GM19025 (cell line): ENCODE results near the gene PICK1.
"Not testable (repeated sequence)": the region's sequence is repeated elsewhere in the genome, so short reads cannot be mapped to it uniquely, and the experiment has no call there.

Source experiments
- ATAC-seq: cut with Tn5 transposase; IDR thresholded peaks from one replicate; pipeline ENCODE4 v1.9.1; 2021; ENCODE audit warnings: mild to moderate bottlenecking, low read depth, moderate library complexity; ENCODE audit not compliant: unreplicated experiment

PICK1 gene

DNA sequence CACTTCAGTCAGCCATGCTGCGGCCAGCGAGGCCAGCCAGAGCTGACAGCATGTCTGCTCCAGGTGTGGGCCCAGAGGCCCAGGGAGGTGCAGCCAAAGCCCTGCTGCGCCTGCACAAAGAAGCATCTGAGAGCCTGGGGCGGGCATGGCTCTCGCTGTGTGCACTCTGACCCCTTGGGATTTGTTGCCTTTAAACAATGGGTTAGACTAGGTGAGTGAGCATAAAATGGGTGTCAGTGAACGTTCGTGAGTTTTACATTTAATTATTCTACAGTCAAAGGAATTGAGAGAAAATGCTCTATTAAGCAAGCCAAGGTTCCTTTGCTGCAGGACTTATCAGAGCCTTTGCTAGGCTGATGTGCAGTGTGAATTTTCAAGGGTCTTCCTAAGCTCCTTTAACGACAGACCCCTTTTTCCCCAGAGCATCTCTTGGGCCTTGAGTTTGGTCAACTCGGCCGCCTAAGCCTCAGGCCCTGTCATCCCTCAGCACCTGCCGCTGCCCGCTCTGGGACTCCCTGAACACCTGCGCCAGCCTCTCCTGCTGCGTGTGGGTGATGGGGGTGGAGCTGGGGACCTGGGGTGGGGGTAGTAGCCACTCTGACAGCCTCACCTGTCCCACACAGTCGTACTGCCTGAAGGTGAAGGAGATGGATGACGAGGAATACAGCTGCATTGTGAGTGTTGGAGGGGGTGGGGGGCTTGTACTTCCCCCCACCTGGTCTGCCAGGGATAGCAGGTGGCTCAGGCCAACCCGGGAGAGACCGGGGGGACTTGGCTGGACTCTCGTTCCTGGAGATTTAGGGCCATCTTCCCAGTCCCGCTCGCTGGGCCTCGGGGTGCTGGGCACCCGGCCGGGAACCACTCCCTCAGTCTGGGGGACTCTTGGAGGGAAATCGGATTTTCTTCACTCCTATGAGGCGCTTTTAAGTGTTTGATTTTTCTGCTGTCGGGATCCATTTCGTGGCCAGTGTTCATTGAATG lies 16.2 kb downstream of the PICK1 start:
- no peak for ATAC-seq

DNA sequence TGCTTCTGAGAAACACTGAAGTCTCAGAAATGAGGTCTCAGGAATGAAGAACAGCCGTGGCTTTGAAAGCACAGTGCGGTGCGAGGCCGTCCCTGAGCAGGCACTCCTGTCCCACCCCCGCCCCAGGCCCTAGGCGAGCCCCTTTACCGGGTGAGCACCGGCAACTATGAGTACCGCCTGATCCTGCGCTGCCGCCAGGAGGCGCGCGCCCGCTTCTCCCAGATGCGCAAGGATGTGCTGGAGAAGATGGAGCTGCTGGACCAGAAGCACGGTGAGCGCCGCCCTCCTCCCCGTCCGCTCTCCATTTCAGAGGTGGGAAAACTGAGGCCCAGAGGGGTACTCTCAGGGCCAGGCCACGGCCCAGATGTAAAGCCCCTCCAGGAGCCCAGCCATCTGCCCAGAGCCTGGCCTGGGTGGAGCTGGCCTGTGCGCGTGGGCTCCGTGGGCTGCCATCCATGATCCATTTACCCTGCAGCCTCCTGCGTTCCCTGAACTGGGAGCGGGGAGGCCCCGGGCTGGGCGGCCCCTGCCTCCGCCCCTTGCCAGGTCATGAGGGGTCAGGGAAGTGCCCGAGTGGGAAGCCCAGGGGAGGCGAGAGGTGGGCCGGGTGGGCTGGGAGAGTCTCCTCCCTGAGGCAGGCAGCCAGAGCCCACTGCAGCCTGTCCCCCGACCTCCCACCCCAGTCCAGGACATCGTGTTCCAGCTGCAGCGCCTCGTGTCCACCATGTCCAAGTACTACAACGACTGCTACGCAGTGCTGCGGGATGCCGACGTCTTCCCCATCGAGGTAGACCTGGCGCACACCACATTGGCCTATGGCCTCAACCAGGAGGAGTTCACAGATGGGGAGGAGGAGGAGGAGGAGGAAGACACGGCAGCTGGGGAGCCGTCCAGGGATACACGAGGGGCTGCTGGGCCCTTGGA lies 17.2 kb downstream of the PICK1 start:
- no peak for ATAC-seq

DNA sequence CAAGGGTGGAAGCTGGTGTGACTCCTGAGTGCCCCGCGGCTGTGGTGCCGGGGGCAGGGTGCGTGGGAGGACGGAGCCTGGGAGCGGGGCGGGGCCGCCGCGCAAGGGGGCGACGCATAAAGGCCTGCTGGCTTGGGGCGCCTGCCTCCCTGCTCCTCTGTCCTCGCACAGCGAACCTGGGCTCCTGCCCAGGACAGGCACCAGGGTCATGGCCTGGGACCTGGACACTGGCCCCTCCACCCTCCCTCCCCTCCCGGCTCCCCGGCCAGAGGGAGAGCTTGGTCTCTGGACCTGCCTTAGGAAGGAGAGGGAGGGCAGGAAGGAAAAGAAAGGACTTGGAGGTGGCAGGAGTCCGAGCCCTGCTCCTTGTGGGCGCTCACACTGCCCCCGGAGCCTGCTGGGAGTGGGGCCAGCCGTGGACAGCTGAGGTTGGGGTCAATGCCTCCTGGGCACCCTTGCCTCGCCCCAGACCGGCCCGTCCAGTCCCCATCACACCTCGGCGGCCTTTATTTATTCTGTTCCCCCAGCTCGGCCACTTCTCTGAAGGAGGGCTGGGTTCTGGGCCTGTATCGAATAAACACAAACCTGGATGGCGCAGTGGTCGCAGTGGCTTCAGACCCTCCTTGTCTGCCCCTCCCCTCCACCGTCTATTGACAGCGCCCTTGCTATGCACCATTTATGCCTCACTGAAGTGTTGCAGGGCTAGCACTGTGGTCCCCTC lies 18.1 kb downstream of the PICK1 start:
- ATAC-seq = no peak

DNA sequence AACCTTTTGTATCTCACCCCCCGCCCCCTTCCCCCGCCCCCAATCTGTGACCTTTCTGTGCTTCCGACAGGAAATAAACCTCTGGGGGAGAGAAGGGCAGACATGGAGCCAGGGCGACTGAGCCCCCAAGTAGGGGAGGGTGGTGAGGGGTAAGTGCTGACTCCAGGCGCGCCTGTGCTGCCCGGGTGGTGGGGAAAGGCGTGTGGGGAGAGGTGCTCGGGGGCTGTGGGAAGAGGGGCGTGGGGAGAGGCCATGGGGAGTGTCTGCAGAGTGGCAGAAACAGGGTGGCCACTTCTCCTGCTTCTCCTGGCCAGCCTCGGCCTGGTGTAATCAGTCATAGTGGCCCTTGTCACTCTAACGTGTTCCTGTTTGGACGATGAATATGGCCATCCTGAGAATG lies 18.8 kb downstream of the PICK1 start:
- ATAC-seq = no peak

DNA sequence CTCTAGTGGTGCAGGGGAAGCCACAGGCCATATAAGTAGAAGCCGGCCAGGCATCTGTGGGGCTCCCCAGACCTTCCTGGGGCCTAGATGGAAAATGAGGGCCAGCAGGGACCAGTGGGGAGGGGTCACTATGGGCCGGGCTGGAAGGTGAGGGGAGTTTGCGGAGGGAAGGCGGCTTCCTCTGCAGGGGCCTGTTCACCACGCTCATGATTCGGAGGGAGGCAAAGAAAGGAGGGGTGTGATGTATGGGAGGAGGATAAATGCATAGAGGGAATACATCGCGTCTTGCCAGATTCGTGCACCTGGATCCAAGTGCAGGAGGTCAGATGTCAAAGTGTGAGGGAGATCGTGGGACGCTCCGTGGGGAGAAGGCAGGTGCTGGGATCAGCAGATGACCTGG lies 19.9 kb downstream of the PICK1 start:
- ATAC-seq = no peak

DNA sequence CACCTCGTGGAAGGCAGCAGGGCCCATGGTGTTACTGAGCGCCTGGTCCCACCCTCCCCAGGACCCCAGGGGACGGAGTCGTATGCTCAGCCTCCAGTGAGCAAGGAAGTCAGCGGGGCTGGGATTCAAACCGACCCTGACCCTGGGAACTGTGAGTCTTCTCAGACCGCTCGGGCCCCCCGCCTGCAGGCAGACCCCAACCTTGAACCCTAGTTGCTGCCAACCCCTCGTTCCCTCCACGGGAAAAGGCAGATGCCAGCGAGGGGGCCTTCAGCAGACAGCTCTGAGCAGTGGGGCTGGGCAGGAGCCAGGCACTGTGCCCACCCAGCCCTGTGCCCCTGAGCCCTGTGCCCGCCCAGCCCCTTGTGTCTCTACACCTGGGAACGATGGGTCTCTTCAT lies 20.4 kb downstream of the PICK1 start:
- ATAC-seq = no peak

DNA sequence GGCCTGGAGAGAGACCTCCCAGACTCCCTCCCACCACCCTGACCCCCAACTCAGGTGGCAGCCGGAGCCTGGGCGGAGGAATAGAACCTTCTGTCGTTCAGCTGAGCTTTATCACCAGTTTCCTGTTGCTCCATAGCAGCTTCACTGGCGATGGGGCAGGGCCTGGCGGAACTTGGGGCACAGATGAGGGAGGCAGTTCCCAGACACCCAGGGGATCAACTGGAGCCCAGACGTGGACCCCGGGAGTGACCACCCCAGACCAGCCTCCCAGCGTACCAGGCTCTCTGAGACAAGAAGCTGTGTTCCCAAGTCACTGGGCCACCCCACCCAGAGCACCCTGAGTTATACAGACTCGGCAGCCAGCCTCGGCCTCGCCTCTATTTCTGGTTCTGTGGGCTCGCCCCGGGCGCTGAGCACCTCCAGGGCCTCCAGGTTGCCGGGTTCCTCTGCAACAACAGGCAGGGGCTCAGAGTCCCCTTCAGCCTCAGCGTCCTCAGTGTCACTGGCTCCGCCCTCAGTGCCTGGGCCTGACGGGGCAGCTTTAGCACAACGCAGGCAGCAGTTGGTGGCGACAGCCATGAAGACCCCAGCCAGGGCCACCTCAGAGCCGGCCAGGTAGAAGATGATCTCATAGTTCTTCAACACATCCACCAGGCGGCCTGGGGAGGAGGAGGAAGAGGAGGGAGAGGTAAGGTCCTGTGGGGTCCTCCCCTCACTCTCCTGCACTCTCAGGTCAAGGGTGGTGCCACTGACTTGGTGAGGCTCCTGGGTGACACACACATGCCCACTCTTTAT lies 21.0 kb downstream of the PICK1 start:
- ATAC-seq = no peak

DNA sequence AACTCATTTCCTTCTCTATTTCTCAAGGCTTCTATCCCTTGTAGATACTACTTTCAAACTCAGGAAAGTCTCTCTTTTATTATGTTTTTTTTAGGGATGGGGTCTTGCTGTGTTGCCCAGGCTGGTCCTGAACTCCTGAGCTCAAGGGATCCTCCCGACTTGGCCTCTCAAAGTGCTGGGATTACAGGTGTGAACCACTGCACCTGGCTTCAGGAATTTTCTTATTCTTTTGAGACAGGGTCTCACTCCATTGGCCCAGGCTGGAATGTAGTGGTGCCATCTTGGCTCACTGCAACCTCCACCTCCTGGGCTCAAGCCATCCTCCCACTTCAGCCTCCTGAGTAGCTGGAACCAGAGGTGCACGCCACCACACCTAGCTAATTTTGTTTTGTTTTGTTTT lies 22.0 kb downstream of the PICK1 start:
- not testable (repeated sequence) for ATAC-seq

DNA sequence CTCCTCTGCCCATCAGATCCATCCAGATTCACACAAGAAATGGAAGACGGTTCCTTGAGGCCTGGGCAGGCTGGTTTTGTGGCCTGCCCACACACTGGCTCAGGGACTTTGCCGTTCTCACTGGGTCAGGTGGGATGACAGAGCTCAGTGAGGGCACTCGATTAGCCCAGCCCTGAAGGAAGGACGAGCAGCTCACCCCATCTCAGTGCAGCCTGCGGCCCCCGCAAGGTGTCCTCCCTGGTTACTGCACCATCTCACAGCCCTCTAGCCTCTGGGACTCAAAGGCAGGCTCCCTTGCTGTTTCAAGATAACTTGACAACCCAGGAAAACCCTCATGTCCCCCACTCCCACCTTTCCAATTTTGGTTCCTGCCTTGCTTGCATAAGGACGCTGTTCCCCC lies 22.6 kb downstream of the PICK1 start:
- ATAC-seq = no peak

DNA sequence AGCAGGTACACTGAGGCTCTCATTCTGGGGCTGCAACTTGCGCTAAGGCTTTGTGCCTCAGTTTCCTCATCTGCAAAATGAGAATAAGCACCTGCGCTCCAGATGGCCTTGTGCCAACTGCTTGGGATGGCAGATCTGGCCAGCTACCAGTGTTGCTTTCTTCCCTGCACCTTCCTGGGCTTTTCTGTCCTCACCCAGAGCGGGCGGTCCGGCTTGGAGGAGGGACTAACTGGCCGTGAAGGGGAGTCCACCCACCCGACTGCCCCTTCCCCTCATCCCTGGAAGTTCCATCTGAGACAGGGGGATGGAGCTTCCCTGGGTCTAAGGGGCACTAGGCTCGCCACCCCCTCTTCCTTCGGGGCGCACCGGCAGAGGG lies 23.3 kb downstream of the PICK1 start:
- ATAC-seq = no peak

DNA sequence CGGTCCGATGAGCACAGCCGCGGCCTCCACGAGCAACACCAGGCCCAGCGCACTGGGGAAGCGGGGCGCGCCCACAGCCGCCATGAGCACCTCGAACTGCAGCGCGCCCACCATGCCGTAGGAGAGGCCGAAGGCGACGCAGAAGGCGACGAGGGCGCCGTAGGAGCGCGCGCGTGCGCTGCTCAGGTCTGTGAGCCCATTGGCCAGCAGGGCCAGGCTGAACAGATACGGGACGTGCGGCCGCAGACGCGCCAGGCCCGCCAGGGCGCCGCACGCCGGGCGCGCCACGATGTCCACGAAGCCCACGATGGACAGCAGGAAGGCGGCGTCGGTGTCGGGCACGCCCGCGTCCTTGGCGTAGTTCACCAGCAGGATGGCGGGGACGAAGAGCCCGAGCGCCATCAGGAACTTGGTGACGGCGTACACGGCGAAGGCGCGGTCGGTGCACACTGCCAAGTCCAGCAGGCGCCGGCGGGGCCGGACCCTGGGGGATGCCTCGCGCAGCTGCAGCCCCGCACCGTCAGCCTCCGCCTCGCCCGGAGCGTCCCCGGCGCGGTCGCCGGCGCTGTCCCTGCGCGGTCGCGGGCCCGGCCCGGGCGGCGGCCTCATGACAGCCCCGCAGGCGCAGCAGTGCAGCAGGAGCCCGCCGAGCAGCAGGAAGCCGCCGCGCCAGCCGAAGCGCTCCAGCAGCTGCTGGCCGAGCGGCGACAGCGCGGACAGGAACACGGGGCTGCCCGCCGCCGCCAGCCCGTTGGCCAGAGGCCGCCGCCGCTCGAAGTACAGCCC lies 23.8 kb downstream of the PICK1 start:
- ATAC-seq = no peak

DNA sequence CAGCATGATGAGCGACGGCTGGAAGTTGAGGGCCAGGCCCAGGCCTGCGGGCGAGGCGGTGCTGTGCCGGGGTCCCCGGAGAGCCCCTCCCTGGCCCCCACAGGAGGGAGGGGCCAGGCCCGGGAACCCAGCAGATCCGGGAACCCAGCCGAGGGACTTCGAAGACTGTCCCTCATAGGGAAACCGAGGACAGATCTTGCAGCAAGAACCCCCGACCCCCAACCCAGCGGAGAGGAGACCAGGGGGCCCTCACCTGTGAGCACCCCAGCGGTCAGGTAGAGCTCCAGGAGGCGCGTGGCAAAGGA lies 24.4 kb downstream of the PICK1 start:
- no peak for ATAC-seq

DNA sequence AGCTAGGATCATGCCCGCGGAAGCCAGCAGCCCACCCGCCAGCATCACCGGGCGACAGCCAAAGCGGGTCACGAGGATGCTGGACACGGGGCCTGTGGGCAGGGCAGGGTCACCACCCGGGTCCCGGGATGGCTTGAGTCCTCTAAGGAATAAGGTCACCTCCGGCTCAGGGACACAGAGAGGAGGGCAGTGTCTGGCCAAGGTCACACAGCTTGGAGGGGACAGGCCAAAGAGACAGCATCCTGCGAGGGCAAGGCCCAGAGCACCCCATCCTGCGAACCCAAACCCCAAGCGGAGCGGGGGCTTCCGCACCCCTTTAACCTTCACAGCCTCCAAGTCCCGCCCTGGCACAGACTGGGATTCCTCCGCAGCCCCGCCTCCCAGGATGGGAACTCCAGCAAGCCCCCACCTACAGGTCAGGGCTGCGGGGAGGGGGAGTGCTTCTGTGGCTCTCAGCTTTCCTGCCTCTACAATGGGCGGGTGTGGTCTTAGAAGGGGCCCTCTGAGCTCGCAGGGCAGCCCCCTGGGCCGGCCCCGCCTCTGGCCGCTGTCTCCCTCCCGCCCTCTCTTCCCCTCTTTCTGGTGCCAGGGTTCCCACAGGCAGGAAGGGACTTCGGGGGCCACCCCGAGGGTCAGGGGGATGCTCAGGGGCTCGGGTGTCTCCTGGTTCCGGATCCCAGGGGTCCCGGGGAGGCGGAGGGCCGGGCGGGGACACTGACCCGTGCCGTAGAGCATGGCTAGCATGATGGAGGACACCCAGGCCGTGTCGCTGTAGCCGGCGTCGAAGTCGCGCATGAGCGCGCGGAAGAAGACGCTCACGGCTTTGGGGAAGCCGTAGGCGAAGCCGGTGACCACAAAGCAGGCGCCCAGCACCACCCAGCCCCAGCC lies 25.0 kb downstream of the PICK1 start:
- ATAC-seq = no peak

DNA sequence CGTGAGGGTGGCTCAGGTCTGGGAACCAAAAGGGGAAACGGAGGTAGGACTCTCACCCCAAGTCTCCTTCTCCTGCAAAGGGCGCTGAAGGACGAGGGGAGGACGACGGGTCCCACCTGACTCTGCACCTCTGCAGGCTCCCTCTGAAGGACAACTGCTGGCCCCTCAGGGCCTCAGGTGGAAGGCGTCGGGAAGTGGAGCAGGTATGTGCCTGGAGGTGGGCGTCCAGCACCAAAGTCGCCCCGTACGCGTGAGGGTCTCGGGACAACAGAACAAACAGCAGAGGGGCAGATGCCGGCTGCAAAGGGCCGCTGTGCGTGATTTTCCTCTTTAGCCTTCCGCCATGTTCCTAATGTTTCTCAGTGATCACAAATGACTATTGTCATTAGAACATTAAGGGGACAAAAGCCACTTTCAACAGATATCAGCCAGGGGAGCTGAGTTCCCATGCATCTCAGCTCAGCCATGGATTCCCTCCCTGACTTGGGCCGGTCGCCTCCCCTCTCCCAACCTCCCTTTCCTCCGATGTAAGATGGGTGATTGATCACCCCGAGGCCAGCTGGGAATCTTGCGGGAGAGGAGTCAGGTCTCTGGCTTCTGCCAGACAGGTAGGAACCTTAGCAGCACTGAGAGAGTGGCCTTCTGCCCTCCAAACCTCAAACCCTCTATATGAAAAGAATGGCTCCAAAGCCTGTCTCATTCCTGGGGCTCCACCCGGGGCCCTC lies 25.9 kb downstream of the PICK1 start:
- ATAC-seq = no peak

DNA sequence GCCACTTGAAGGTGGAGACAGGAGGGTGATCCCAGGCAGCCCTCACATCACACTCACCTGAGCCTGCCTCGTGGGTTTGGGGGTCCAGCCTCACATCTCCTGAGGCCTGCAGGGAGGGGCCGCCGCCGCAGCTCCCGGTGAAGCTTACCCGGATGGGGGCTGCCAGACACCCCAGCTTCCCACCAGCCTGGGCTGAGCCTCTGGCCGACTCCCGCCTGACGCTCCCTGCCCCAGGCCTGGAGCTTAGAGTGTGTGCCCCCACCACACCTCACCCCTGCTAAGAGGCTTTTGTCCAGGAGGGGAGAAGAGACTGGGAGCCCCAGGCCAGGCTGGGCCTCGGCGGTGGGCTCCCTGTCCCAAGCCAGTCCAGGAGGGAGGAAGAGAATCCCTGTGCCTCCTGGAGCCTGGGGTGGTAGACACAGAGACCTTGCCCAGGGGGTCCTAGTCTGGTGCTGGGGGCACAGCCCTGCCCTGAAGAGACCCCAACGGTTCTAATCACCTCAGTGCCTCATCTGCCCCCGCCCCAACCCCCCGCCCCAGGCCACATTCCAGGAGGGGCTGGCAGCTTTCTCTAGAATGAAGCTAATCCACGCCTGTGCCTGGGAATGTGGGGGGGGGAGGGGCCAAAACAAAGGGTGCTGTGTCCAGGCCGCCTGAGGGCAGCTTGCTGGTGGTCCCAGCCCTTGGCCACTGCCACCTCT lies 26.9 kb downstream of the PICK1 start, which contains the start of gene SLC16A8:
Gene SLC16A8 (minus strand): TSS at position 254 of the 701 bp plus-strand sequence. CDS start 1,311 bp downstream, outside the sequence.
- no peak for ATAC-seq

DNA sequence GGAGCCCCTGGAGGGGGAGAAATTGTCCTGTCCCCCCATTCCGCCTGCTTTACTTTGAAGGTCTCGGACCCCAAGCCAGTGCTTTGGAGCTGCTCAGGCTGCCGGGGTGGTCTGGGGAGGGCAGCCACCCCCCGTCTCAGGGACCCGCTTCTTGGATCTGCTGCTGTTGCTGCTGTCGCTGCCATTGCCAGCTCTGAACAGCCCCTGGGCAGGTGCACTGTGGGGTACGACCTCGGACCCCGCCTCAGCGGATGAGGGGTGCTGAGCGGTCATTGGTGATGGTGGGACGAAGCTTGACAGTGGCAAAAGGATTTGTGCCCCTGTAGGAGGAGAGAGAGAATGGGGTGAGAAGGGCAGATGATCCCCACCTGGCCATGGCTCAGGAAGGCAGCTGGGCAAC lies 27.9 kb downstream of the PICK1 start:
- ATAC-seq = no peak

DNA sequence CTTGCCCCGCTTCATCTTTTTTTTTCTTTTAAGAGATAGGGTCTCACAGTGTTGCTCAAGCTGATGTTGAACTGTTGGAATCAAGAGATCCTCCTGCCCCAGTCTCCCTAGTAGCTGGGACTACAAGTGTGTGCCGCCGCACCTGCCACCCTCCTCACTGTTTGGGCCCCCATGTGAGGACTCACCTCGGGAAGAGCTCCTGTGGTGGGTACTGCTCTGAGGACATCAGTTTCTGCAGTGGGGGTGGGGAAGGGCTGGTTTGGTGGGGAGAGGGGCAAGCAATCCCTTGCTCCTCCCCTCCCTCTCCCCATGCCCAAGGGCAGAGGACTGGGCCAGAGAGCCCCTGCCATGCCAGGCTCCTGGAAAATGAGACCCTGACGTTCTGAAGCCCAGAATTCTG lies 28.3 kb downstream of the PICK1 start:
- ATAC-seq = no peak
